GM12878 (cell line): ENCODE results near the gene LHFPL3. TPM values are rescaled to one million over a fixed set of nuclear protein-coding genes. Genes with fewer than 3 reads are reported as not detected.

Experiments
- ATAC-seq: fragments of 200-7000 bp; cut with Tn5 transposase; 3 replicates; pipeline ENCODE4 v1.9.1; 2020; ENCODE audit warnings: mild to moderate bottlenecking, moderate library complexity
- BruUV-seq: library from RNA; stranded (reverse); fragments of 400-500 nt; replicated peaks from 2 replicates; lab custom pipeline; 2021; lab: Mats Ljungman, UMichigan
- CTCF ChIA-PET: fragments of 300-600 bp; sonication (Branson Sonifier 250); formaldehyde crosslinking; extraction: SDS; loops from one replicate; lab custom pipeline; 2021; ENCODE audit warnings: inconsistent platforms; lab: Yijun Ruan, JAX
- POLR2A ChIA-PET: fragments of 350-600 bp; formaldehyde crosslinking; extraction: SDS; loops from one replicate; lab custom pipeline; 2021; ENCODE audit warnings: inconsistent platforms; lab: Charles Lee
- RAD21 ChIA-PET: fragments of 300-600 bp; sonication (Branson Sonifier 250); formaldehyde crosslinking; loops from one replicate; lab custom pipeline; 2023; ENCODE audit warnings: antibody characterized with exemption; ENCODE audit not compliant: unreplicated experiment; lab: Charles Lee
- SMC1A ChIA-PET: fragments of 300-600 bp; sonication (Branson Sonifier 250); formaldehyde crosslinking; loops from one replicate; lab custom pipeline; 2023; ENCODE audit not compliant: unreplicated experiment, uncharacterized antibody; lab: Charles Lee
- DNase-seq: peaks from one replicate; pipeline ENCODE4 v3.0.0-alpha.2; 2011; ENCODE audit warnings: low read depth, low spot score
- FAIRE-seq: peaks from 3 replicates; lab custom pipeline; 2011; peaks lifted over from hg19 to GRCh38; lab: Jason Lieb, UNC
- H2AFZ ChIP-seq: 2 replicates; pipeline ENCODE4 v1.6.0; 2011; ENCODE audit warnings: low read depth, low read length, control low read depth; ENCODE audit not compliant: control insufficient read depth
- H3K27ac ChIP-seq: 2 replicates; pipeline ENCODE4 v1.5.1; 2011; ENCODE audit warnings: control low read depth; ENCODE audit not compliant: control insufficient read depth, insufficient read depth
- H3K27me3 ChIP-seq, 2 experiments: replicated peaks in 1 of 2; 2 replicates each; pipeline versions ENCODE4 v1.6.0 to v1.6.1; 2011; ENCODE audit warnings: low read length in 1 of 2; ENCODE audit not compliant: control insufficient read depth in 2 of 2, insufficient read depth in 2 of 2
- H3K36me3 ChIP-seq, 2 experiments: 2 replicates each; pipeline ENCODE4 v1.5.1; 2011; ENCODE audit warnings: low read length in 1 of 2; ENCODE audit not compliant: control insufficient read depth in 2 of 2, insufficient read depth in 2 of 2
- H3K4me1 ChIP-seq: 2 replicates; pipeline ENCODE4 v1.6.1; 2011; ENCODE audit warnings: mild to moderate bottlenecking, low read length, moderate library complexity, mixed read lengths; ENCODE audit not compliant: control insufficient read depth, insufficient read depth
- H3K4me2 ChIP-seq: 2 replicates; pipeline ENCODE4 v1.6.0; 2011; ENCODE audit warnings: control low read depth; ENCODE audit not compliant: control insufficient read depth, insufficient read depth
- H3K4me3 ChIP-seq: fragments of 200-600 bp; sonication (generic); 2 replicates; pipeline ENCODE4 v1.5.1; 2016
- H3K79me2 ChIP-seq: 2 replicates; pipeline ENCODE4 v1.6.0; 2011; ENCODE audit warnings: low read length; ENCODE audit not compliant: control insufficient read depth, insufficient read depth
- H3K9ac ChIP-seq: 2 replicates; pipeline ENCODE4 v1.8.0; 2011; ENCODE audit warnings: low read length, control low read depth, mixed read lengths; ENCODE audit not compliant: control insufficient read depth, insufficient read depth
- H3K9me3 ChIP-seq: replicated peaks from 3 replicates; pipeline ENCODE4 v1.5.1; 2011; ENCODE audit warnings: mild to moderate bottlenecking, low read length; ENCODE audit not compliant: control insufficient read depth, insufficient read depth
- H4K20me1 ChIP-seq: 2 replicates; pipeline ENCODE4 v1.6.0; 2011; ENCODE audit not compliant: control insufficient read depth, insufficient read depth
- BACH1 ChIP-seq: fragments of 450-650 bp; IDR thresholded peaks from 2 replicates; pipeline ENCODE4 v1.6.1; 2017; ENCODE audit warnings: mild to moderate bottlenecking, borderline replicate concordance
- BCL11A ChIP-seq: IDR thresholded peaks from 2 replicates; pipeline ENCODE4 v1.6.1; 2011; ENCODE audit warnings: low read depth, low read length
- MEF2B ChIP-seq: fragments of 450-650 bp; IDR thresholded peaks from 2 replicates; pipeline ENCODE4 v1.6.1; 2018; ENCODE audit warnings: mild to moderate bottlenecking, moderate library complexity; ENCODE audit not compliant: partially characterized antibody, poor library complexity, severe bottlenecking
- SMC3 ChIP-seq: IDR thresholded peaks from 2 replicates; pipeline ENCODE4 v1.6.1; 2011; ENCODE audit warnings: low read length, improper control_type of control experiment, borderline replicate concordance
- SPI1 ChIP-seq: IDR thresholded peaks from 2 replicates; pipeline ENCODE4 v1.6.1; 2011; ENCODE audit warnings: low read depth, mild to moderate bottlenecking, low read length, moderate library complexity, borderline replicate concordance; ENCODE audit not compliant: insufficient read depth
- SRF ChIP-seq, 2 experiments: IDR thresholded peaks; 2 replicates each; pipeline ENCODE4 v1.6.1; 2011; ENCODE audit warnings: low read depth in 2 of 2, low read length in 2 of 2, mild to moderate bottlenecking in 1 of 2, moderate library complexity in 1 of 2
- TCF3 ChIP-seq: IDR thresholded peaks from 2 replicates; pipeline ENCODE4 v1.6.1; 2012; ENCODE audit warnings: low read depth, mild to moderate bottlenecking, low read length, borderline replicate concordance; ENCODE audit not compliant: insufficient read depth
- WGBS: methylation state at CpG from one replicate; pipeline ENCODE4 v1.1.6; 2016; ENCODE audit warnings: low lambda C conversion rate; ENCODE audit not compliant: insufficient replicate concordance, insufficient coverage; ENCODE audit errors: missing lambda C conversion rate; 5-methylcytosine and 5-hydroxymethylcytosine counted together
- in situ Hi-C: fragments of 300-500 bp; cut with MboI; formaldehyde crosslinking; loops from 9 replicates; pipeline ENCODE4 v1.14.3; 2018; ENCODE audit warnings: mixed read lengths
- intact Hi-C: fragments of 100-400 bp; cut with micrococcal nuclease; formaldehyde crosslinking; loops from one replicate; pipeline ENCODE4 v1.14.2; 2022; ENCODE audit not compliant: unreplicated experiment
- polyA plus RNA-seq, 11 experiments: library from polyadenylated mRNA; depleted of rRNA in 4 of 11; unstranded in 6 of 11; stranded (reverse) in 5 of 11; fragments of >200 nt; fragmentation: Nextera tagmentation in 4 of 11; fragmentation: Illumina TruSeq in 1 of 11; extraction: Ambion mirVana in 4 of 11; extraction: Trizol in 1 of 11; gene quantifications; 1 replicate in 1 of 11; 2 replicates in 10 of 11; pipeline versions ENCODE4 v1.2.1 to v1.2.3, GENCODE V29; 2011 to 2016; ENCODE audit warnings: inconsistent platforms in 2 of 11, missing spikeins in 2 of 11, low read depth in 1 of 11
- total RNA-seq, 4 experiments: library from RNA; depleted of rRNA in 3 of 4; stranded (reverse); fragments of >200 nt in 3 of 4; fragmentation: Illumina TruSeq in 1 of 4; extraction: Trizol in 1 of 4; gene quantifications; 2 replicates each; pipeline versions ENCODE4 v1.2.1 to v1.2.3, GENCODE V29; 2013 to 2021
- TF ChIP-seq, protein P1 (sequence below): IDR thresholded peaks from 2 replicates; pipeline ENCODE4 v1.6.1; 2012; ENCODE audit warnings: improper control_type of control experiment, low read depth, low read length; ENCODE audit not compliant: insufficient replicate concordance

LHFPL3 gene
- total and polyA plus RNA-seq, 10 of the 15 experiments (the other 5 are each of a cell fraction or from before 2014, with no cell fraction given) = 0.09 TPM; not detected in 9

DNA sequence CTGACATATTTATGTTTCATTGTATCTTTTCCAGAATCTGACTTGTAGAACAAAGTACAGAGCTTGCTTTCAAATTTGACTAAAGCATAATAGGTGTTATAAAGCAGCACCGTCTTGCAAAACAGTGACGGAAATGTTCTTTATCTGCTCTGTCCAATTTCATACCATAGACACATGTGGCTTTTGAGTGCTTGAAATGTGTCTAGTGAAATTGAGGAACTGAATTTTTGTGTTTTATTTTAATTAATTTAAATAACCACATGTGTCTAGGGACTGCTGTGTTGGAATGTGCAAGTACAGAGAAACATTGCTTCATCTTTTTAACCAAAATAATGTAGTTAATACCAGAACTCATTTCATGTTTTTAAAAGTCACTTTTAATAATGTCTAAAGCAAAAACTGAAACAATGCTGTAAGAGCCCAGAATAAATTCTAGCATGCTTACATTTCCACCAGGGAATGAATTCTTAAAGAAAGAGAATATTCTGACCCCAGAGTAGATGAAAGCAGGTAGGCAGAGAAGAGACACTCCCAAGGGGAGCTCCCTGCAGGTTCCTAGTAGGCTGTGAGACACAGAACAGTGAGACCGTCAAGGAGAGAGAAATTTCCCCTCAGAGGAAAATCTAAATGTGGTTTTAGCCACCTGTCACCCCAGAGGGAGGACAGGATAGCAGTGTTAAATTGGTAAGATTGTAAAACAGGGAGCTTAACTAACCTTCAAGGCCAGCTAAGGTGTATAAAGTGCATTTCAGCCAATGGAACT is 510.3 kb downstream of the LHFPL3 start:
- TF ChIP-seq SPI1 = peak; percentile 62; the same call in 1 of the 2 replicates
- TF ChIP-seq, protein P1, sequence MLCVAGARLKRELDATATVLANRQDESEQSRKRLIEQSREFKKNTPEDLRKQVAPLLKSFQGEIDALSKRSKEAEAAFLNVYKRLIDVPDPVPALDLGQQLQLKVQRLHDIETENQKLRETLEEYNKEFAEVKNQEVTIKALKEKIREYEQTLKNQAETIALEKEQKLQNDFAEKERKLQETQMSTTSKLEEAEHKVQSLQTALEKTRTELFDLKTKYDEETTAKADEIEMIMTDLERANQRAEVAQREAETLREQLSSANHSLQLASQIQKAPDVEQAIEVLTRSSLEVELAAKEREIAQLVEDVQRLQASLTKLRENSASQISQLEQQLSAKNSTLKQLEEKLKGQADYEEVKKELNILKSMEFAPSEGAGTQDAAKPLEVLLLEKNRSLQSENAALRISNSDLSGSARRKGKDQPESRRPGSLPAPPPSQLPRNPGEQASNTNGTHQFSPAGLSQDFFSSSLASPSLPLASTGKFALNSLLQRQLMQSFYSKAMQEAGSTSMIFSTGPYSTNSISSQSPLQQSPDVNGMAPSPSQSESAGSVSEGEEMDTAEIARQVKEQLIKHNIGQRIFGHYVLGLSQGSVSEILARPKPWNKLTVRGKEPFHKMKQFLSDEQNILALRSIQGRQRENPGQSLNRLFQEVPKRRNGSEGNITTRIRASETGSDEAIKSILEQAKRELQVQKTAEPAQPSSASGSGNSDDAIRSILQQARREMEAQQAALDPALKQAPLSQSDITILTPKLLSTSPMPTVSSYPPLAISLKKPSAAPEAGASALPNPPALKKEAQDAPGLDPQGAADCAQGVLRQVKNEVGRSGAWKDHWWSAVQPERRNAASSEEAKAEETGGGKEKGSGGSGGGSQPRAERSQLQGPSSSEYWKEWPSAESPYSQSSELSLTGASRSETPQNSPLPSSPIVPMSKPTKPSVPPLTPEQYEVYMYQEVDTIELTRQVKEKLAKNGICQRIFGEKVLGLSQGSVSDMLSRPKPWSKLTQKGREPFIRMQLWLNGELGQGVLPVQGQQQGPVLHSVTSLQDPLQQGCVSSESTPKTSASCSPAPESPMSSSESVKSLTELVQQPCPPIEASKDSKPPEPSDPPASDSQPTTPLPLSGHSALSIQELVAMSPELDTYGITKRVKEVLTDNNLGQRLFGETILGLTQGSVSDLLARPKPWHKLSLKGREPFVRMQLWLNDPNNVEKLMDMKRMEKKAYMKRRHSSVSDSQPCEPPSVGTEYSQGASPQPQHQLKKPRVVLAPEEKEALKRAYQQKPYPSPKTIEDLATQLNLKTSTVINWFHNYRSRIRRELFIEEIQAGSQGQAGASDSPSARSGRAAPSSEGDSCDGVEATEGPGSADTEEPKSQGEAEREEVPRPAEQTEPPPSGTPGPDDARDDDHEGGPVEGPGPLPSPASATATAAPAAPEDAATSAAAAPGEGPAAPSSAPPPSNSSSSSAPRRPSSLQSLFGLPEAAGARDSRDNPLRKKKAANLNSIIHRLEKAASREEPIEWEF = no peak
- no peak for TF ChIP-seq BACH1
- no peak for TF ChIP-seq TCF3
- TF ChIP-seq SMC3 = no peak
- no peak for TF ChIP-seq BCL11A
- TF ChIP-seq SRF (IDR thresholded peaks at IDR 0.05; ENCODE audit: low read depth in 2 of 2, low read length in 2 of 2) = no peak
- peak; percentile 57 for TF ChIP-seq MEF2B
- ChIA-PET RAD21 (interaction anchor here (0.5 to 1.1 kb wide), 2 partner anchors 58 to 399 kb away, joined by 3 to 6 read pairs; no protein-coding TSS in a partner anchor), CTCF (interaction anchor here (0.6 to 2.6 kb wide), 8 partner anchors 10 to 208 kb away, joined by 3 to 16 read pairs (median 4); no protein-coding TSS in a partner anchor), POLR2A (no interaction called here), SMC1A (interaction anchor here (0.9 to 1.5 kb wide), 4 partner anchors 13 to 80 kb away, joined by 3 to 6 read pairs (median 3); no protein-coding TSS in a partner anchor)
- H3K9ac ChIP-seq = no peak overlapping the region
- BruUV-seq = no TSS peak
- no peak overlapping the region for H3K4me3 ChIP-seq
- H3K79me2 ChIP-seq = no peaks in the 10 kb centered on the region
- DNase-seq (no peak), FAIRE-seq (no peak), ATAC-seq (peak; percentile 51)
- H4K20me1 ChIP-seq = no peaks in the 10 kb centered on the region
- no peaks in the 10 kb centered on the region for H3K4me1 ChIP-seq
- no peaks in the 10 kb centered on the region; the same call in 2 of the 3 replicates for H3K9me3 ChIP-seq
- 2% methylated on average over 3 of the region's 3 CpGs for WGBS
- H3K27me3 ChIP-seq = no peaks in the 10 kb centered on the region
- H3K27ac ChIP-seq = no peak overlapping the region
- no peak overlapping the region for H2AFZ ChIP-seq
- in situ Hi-C loops (no loop called here), intact Hi-C loops (no loop called here)
- H3K36me3 ChIP-seq = no peaks in the 10 kb centered on the region
- no peak overlapping the region for H3K4me2 ChIP-seq
